Osteoblast (primary cell): ENCODE measurements around the gene SP140L. TPM values are rescaled to one million over a fixed set of nuclear protein-coding genes. Genes with fewer than 3 reads are reported as not detected.

Experiments
- DNase-seq: peaks from one replicate; pipeline ENCODE4 v3.0.0; 2011; ENCODE audit warnings: low spot score, mixed read lengths; ENCODE audit not compliant: insufficient read length; ENCODE audit errors: missing footprints
- H2AFZ ChIP-seq: 2 replicates; pipeline ENCODE4 v1.6.0; 2011; ENCODE audit warnings: mild to moderate bottlenecking, low read length
- H3K27ac ChIP-seq: 2 replicates; pipeline ENCODE4 v1.5.1; 2011; ENCODE audit warnings: mild to moderate bottlenecking, low read depth, low read length, moderate library complexity
- H3K27me3 ChIP-seq: 2 replicates; pipeline ENCODE4 v1.6.0; 2012; ENCODE audit warnings: mild to moderate bottlenecking, control low read depth, inconsistent platforms, low read length, moderate library complexity; ENCODE audit not compliant: insufficient read depth
- H3K36me3 ChIP-seq: 2 replicates; pipeline ENCODE4 v1.5.1; 2011; ENCODE audit warnings: mild to moderate bottlenecking, low read length, control low read depth, moderate library complexity; ENCODE audit not compliant: insufficient read depth
- H3K4me1 ChIP-seq: 2 replicates; pipeline ENCODE4 v1.5.1; 2011; ENCODE audit warnings: mild to moderate bottlenecking, low read length, control low read depth, moderate library complexity; ENCODE audit not compliant: insufficient read depth
- H3K4me2 ChIP-seq: 2 replicates; pipeline ENCODE4 v1.6.0; 2011; ENCODE audit warnings: mild to moderate bottlenecking, low read length; ENCODE audit not compliant: insufficient read depth
- H3K4me3 ChIP-seq: fragments of 200-600 bp; sonication (generic); 3 replicates; pipeline ENCODE4 v1.5.1; 2012; ENCODE audit warnings: mild to moderate bottlenecking, low read length, inconsistent platforms; ENCODE audit not compliant: insufficient read depth
- H3K79me2 ChIP-seq: 2 replicates; pipeline ENCODE4 v1.6.0; 2012; ENCODE audit warnings: mild to moderate bottlenecking, low read length, control low read depth, inconsistent platforms; ENCODE audit not compliant: insufficient read depth
- H3K9me3 ChIP-seq: 2 replicates; pipeline ENCODE4 v1.5.1; 2011; ENCODE audit warnings: low read depth, low read length, control low read depth
- H4K20me1 ChIP-seq: 2 replicates; pipeline ENCODE4 v1.6.0; 2012; ENCODE audit warnings: mild to moderate bottlenecking, low read length, control low read depth; ENCODE audit not compliant: insufficient read depth
- CTCF ChIP-seq: IDR thresholded peaks from 2 replicates; pipeline ENCODE4 v1.5.1; 2011; ENCODE audit warnings: mild to moderate bottlenecking, low read depth, low read length, moderate library complexity; ENCODE audit errors: extremely low read depth
- total RNA-seq: library from RNA; depleted of rRNA; stranded (reverse); fragments of >200 nt; gene quantifications from 2 replicates; pipeline ENCODE4 v1.2.3, GENCODE V29; 2012

The SP140L gene
- total RNA-seq, 1 donor = 15.6 TPM

GRCh38 chr2:230360028-230360427 is 33.0 kb downstream of the SP140L start:
- no peaks in the 10 kb centered on the region for H4K20me1 ChIP-seq
- no peaks in the 10 kb centered on the region for H3K79me2 ChIP-seq
- peaks cover 9% of the 10 kb centered on the region for H3K4me1 ChIP-seq
- H3K27me3 ChIP-seq = no peaks in the 10 kb centered on the region
- no peak overlapping the region for H3K4me3 ChIP-seq
- no peak overlapping the region for H3K4me2 ChIP-seq
- DNase-seq = no peak
- no peak overlapping the region for H2AFZ ChIP-seq
- no peaks in the 10 kb centered on the region for H3K9me3 ChIP-seq
- no peak for TF ChIP-seq CTCF
- no peak overlapping the region for H3K27ac ChIP-seq
- H3K36me3 ChIP-seq = peaks cover 16% of the 10 kb centered on the region

- no peak for DNase-seq
- H3K4me2 ChIP-seq = no peak overlapping the region
- no peak for TF ChIP-seq CTCF
- H3K36me3 ChIP-seq = peaks cover 16% of the 10 kb centered on the region
- H3K9me3 ChIP-seq = no peaks in the 10 kb centered on the region
- no peaks in the 10 kb centered on the region for H4K20me1 ChIP-seq
- no peak overlapping the region for H2AFZ ChIP-seq
- no peak overlapping the region for H3K27ac ChIP-seq
- no peaks in the 10 kb centered on the region for H3K79me2 ChIP-seq
- peaks cover 2% of the 10 kb centered on the region for H3K4me1 ChIP-seq
- no peak overlapping the region for H3K4me3 ChIP-seq
- no peaks in the 10 kb centered on the region for H3K27me3 ChIP-seq
These were observed 35.2 kb downstream of the SP140L start for GRCh38 chr2:230362030-230362691.

- H2AFZ ChIP-seq = no peak overlapping the region
- H3K27ac ChIP-seq = no peak overlapping the region
- H3K4me3 ChIP-seq = no peak overlapping the region
- no peaks in the 10 kb centered on the region for H3K4me1 ChIP-seq
- no peaks in the 10 kb centered on the region for H3K9me3 ChIP-seq
- no peak for TF ChIP-seq CTCF
- no peak for DNase-seq
- no peaks in the 10 kb centered on the region for H3K79me2 ChIP-seq
- H3K4me2 ChIP-seq = no peak overlapping the region
- peaks cover 6% of the 10 kb centered on the region for H3K36me3 ChIP-seq
- H3K27me3 ChIP-seq = no peaks in the 10 kb centered on the region
- no peaks in the 10 kb centered on the region for H4K20me1 ChIP-seq
These were observed 55.1 kb downstream of the SP140L start for GRCh38 chr2:230382108-230382507.

GRCh38 chr2:230383453-230383852 is 56.5 kb downstream of the SP140L start:
- H3K36me3 ChIP-seq = peaks cover 6% of the 10 kb centered on the region
- H3K79me2 ChIP-seq = no peaks in the 10 kb centered on the region
- DNase-seq = no peak
- H3K27me3 ChIP-seq = no peaks in the 10 kb centered on the region
- no peaks in the 10 kb centered on the region for H3K9me3 ChIP-seq
- H3K4me1 ChIP-seq = no peaks in the 10 kb centered on the region
- no peak for TF ChIP-seq CTCF
- no peak overlapping the region for H3K4me2 ChIP-seq
- H2AFZ ChIP-seq = no peak overlapping the region
- no peak overlapping the region for H3K27ac ChIP-seq
- no peak overlapping the region for H3K4me3 ChIP-seq
- H4K20me1 ChIP-seq = no peaks in the 10 kb centered on the region
